ENCODE data around the gene BCL2L2.

Gene BCL2L2

GRCh38 chr14:23299986-23300686, 6.5 kb upstream of the BCL2L2 start:
- DNase-seq (ENCODE audit: low spot score): no peak

GRCh38 chr14:23300687-23301223, 5.9 kb upstream of the BCL2L2 start:
- no peak for DNase-seq (ENCODE audit: low spot score)

DNA sequence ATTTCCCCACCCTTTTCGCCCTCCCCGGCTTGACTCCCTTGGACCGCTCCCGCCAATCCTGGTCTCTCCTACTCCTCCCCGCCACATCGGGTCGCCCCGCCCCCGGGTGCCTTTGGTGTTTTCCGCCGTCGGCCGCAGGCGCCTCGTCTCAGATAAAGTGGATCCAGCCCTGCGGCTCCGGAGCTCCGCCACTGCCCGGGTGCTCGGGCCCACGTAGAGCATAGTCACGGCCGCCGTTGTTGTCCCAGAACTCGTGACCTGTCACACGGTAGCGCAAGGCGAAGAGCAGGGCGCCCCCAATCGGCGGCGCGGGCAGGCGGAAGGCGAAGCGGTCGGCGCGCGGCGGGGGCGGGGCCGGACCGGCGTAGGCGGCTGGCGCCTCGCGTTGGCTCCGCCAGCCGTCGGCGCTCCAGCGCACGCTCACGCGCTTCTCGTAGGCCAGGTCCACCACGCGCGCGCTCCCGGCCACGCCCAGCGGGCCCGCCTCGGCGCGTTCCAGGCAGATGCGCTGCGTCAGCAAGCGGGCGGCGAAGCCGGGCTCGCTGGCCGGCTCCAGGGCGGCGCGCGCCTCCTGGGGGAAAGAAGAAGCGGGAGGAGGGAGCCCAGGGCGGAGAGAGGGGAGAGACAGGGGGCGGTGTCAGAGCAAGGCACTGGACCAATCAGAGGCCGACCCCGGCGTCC, 5.2 kb upstream of the BCL2L2 start:
- peak; percentile 98 for DNase-seq (ENCODE audit: low spot score)

DNA sequence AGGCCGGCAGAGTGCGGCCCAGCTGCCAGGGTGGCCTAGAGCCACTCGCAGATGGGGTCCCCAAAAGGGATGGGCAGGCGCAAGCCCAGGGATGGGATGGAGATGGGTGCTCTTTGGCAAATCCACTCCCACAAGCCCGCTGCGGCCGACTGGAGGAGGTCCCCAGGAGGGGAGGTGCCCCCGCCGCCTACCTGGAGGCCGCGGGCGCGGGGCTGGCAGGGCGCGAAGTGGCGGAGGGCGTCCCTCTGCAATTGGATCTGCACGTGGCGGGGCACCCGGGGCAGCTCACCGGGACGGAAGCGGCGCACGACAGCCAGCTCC, 4.7 kb upstream of the BCL2L2 start:
- DNase-seq (ENCODE audit: low spot score): no peak

- DNase-seq (ENCODE audit: low spot score): no peak
Measured at GRCh38 chr14:23302290-23303225, 4.1 kb upstream of the BCL2L2 start, which contains the start of gene PPP1R3E. TSS of gene PPP1R3E (minus strand) at chr14:23302859. CDS start at chr14:23302576, 283 bp downstream.

DNA sequence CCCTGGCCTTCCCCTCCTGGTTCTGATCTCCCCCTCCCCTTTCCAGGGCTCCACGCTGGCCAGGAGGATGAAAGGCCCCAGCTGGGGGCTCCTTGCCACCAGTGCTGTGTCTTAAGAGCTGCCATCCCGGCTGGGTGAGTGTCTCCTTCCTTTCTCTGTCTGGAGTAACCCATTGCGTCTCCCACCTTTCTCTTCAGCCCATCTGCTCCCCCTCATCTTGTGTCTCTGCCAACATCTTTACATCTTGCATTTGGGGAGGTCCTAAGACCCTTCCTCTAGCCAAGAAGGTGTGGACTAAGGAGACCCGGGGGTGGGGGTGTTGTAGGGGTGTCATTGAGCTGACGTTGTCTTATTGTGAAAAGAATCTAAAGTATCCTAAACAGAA, 505 bp downstream of the BCL2L2 start:
- DNase-seq (ENCODE audit: low spot score): no peak

DNA sequence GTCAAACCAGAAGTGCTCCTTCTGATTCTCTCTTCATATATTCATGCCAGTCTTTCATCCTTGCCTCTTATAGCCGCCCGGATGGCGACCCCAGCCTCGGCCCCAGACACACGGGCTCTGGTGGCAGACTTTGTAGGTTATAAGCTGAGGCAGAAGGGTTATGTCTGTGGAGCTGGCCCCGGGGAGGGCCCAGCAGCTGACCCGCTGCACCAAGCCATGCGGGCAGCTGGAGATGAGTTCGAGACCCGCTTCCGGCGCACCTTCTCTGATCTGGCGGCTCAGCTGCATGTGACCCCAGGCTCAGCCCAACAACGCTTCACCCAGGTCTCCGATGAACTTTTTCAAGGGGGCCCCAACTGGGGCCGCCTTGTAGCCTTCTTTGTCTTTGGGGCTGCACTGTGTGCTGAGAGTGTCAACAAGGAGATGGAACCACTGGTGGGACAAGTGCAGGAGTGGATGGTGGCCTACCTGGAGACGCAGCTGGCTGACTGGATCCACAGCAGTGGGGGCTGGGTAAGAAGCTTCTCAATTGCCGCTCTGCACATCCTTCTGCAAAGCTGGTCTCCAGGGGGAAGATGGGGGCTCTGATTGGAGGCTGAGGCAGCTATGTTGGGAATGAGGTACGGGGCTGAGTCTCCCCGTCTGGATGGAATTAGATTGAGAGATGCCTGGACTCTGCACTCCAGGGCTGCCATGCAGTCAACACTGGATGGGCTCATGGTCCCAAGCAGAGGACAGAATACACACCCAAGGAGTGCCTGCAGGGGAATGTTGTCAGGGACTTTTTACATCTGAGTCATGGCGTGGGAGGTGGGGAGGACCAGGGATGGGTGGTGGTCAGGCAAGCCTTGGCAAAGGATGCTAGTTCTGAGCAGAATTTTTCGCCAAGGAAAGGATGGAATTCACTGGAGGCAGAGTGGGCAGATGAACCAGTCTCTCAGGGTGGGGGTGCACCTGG, 1.3 kb downstream of the BCL2L2 start:
- no peak for DNase-seq (ENCODE audit: low spot score)

DNA sequence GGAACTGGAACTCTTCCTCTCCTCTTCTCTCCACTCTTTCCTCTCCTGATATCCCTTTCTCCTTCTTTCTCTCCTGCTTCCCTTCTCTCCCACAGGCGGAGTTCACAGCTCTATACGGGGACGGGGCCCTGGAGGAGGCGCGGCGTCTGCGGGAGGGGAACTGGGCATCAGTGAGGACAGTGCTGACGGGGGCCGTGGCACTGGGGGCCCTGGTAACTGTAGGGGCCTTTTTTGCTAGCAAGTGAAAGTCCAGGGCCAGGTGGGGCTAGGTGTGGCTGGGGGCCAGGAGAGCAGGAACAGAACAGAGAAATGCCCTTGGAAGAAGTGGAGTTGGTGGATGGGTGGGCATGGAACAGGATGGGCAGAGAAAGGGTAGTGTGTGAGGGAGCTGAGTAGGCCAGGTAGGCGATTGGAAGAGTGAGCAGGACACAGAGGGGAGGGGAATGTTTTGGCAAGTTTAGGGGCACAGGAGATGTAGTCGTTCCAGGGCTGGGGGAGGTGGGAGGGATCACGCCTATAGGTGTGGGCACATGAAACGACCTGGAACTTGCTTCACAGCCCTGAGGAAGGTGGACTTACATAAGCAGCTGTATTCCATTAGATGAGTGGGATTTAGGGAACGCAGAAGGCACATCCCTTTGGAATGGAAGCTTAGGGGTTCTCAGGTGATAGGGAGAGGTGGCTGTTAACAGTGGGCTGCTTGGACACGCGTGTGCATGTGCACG, 2.2 kb downstream of the BCL2L2 start:
- no peak for DNase-seq (ENCODE audit: low spot score)

- DNase-seq (ENCODE audit: low spot score): no peak
Measured at GRCh38 chr14:23310546-23310945, 3.9 kb downstream of the BCL2L2 start.

DNA sequence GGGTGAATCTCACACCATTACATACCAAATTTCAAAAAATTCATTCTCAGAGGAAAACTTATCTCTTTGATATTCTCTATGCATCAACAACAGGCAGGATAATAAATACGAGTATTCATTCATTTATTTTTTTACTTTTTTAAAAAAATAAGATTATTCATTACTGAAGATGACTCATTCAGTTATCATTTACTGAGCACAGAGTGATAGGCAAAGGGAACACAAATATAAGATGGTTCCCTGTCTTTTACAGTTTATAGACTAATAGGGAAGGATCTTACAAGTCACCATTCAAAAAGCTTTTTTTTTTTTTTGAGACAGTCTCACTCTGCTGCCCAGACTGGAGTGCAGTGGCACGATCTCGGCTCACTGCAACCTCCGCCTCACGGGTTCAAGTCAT, 9.7 kb downstream of the BCL2L2 start:
- no peak for DNase-seq (ENCODE audit: low spot score)

DNA sequence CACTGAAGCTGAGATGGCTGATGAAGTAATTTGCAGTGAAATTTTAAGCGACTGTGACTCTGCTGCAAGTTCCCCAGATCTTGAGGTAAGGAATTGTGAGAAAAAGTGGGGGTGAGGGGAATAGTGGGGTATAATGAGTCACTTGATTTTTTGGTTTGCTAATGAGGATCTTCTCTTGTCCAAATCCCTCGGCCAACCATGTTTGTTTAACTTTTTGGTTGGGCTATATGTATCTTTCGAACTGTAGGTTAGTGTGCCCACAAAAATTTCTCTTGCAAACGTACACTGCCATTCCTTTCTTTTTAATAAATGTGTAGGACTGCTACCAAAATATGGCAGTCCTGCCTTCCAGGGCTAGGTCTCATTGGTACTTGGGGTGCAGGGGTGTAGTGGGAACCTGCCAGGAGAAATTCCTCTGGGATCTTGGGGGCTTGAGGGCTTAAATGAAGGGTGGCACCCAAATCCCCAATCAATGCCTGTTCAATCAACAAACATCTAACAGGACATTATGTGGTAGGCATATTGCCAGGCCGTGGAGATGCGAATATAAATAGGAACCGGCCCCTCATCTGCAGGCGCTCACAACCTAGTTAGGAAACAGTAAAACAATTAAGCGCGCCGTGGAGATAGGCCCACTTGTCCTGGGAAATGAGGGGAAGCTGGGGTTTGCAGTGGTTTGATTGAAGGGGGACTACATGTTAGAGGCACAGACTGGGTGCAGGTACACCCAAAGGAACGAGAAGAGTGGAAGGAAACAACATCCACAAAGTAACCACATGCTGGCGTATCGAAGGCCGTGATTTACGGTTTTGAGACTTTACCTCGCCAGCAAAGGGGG, 13.3 kb downstream of the BCL2L2 start:
- no peak for DNase-seq (ENCODE audit: low spot score)

DNA sequence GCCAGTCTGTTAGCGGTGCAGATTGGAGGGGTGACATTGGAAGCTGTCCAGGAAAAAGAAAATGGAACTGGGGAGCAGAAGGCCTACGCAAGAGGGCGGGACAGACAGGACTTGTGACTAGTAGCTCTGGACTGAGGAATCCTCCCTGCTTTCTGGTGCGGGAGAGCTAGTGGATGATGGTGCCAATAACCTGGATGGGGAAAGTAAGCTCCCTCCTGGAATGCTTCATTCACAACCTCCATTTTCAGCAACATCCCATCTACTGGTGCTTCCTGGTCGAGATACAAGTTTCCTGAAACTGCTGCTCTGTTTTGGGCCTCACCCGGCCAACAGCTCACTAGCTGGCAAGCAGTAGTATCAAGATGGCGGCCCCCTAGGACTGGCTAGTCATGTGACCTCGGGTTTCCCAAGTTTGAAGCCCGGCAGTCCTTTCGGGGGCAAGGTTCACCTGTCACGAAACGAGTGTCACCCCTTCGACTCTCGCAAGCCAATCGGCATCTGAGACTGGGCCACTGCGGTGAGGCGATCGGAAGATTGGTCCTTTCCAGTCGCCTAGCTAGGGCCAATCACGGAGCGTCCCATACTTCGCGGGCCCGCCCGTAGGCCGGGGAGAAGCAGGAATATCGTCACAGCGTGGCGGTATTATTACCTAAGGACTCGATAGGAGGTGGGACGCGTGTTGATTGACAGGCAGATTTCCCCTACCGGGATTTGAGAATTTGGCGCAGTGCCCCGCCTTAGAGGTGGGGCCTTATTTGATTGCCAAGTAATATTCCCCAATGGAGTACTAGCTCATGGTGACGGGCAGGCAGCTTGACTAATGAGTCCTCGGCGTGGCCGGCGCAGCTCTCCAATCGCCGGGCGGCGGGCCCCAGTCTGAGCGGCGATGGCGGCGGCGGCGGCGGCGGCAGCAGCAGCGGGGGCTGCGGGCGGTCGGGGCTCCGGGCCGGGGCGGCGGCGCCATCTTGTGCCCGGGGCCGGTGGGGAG, 14.2 kb downstream of the BCL2L2 start, which contains the start of gene PABPN1:
Gene PABPN1 (plus strand): TSS at position 874 of the 988 bp plus-strand sequence. CDS start 13 bp downstream, at position 887.
- DNase-seq (ENCODE audit: low spot score): peak; percentile 96

DNA sequence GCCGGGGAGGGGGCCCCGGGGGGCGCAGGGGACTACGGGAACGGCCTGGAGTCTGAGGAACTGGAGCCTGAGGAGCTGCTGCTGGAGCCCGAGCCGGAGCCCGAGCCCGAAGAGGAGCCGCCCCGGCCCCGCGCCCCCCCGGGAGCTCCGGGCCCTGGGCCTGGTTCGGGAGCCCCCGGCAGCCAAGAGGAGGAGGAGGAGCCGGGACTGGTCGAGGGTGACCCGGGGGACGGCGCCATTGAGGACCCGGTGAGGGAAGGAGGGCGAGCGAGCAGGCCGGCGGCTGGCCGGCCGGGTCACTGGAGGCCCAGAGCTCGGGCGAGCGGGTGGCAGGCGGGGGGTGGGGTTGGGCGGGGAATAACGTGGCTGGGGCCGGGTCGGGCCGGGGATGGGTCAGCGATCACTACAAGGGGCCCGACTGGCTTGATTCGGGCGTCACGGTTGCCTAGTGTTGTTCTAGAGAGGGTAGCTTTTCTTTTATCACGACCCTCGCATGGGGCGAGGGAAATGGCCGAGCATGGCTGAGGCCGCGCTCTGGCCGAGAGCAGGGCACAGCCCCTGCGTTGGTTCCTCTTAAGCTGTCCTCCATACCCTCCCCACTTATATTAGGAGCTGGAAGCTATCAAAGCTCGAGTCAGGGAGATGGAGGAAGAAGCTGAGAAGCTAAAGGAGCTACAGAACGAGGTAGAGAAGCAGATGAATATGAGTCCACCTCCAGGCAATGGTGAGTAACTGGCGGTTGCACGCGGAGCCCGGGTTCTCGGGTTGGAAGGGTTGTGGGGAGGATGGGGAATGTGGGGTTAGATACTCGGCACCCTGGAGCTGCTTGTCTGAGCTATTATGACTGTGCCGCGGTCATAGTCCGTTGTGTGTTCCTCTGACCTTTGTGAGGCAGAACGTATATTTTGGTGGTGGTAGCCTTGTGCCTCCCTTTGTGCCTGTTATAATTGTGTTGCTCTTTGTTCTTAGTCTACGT, 15.2 kb downstream of the BCL2L2 start:
- peak; percentile 46 for DNase-seq (ENCODE audit: low spot score)

DNA sequence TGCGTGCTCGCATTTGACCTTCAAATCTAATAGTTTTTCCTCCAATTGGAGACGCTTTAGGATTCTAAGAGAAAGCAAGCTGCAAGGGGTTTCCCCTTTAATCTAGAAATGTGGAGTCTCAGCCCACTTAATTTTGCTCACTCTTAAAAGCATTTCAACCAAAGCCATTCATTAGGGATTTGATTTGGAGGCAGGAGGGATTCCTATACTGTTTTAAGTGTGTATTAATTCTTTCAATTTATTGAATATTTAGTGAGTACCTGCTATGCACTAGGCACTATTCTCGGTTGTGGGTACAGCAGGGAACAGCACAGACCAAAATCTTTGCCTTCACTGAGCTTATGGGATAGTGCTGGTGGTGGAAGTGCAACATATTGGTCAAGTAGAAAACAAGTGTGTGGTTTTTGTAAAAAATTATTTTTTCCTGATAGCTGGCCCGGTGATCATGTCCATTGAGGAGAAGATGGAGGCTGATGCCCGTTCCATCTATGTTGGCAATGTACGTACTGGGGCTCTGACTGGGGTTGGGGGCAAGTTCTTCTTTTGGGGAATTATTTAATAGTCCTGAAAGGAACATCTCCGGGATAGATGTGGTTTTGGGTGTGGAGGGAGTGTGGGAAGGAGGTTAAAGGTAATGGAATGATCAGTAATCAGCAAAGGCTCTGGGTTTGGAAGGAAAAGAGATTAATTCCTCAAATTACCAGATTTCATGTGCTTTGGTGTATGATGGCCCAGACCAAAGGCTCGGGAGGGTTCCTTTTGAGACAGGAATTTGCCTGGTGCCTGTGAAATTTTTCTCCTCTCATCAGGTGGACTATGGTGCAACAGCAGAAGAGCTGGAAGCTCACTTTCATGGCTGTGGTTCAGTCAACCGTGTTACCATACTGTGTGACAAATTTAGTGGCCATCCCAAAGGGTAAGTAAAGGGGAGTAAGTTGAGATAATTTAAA, 16.2 kb downstream of the BCL2L2 start:
- DNase-seq (ENCODE audit: low spot score): no peak

DNA sequence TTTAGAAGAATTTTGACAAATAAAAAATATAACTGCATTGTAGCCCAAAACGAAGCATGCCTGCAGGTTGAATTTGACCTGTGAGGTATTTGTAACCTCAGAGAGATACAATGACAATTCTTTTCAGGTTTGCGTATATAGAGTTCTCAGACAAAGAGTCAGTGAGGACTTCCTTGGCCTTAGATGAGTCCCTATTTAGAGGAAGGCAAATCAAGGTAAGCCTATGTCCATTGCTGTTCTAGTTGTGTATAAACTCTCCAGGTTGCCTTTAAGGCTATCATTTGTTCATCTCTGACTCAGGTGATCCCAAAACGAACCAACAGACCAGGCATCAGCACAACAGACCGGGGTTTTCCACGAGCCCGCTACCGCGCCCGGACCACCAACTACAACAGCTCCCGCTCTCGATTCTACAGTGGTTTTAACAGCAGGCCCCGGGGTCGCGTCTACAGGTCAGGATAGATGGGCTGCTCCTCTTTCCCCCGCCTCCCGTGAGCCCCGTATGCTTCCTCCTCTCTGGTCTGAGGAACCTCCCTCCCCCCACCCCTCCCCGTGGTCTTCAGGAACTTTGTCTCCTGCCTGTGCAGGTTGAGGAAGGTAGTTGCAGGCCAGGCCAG, 17.3 kb downstream of the BCL2L2 start:
- no peak for DNase-seq (ENCODE audit: low spot score)

DNA sequence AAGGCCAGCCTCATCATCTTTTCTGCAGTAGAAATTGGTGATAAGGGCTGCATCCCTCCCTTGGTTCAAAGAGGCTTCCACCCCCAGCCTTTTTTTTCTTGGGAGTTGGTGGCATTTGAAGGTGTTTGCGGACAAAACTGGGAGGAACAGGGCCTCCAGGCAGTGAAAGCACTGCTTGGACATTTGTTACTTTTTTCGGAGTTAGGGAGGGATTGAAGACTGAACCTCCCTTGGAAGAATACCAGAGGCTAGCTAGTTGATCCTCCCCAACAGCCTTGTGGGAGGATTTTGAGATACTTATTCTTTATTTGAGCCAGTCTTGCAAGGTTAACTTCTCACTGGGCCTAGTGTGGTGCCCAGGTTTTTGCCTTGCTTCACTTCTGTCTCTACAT, 17.8 kb downstream of the BCL2L2 start:
- DNase-seq (ENCODE audit: low spot score): no peak

Measured in HuH-7.5 (cell line).